HepG2 (cell line): Measurements from ENCODE around the gene HLF. TPM values are rescaled to one million over a fixed set of nuclear protein-coding genes. Genes with fewer than 3 reads are reported as not detected.

ENCODE experiments used
- BORCS8-MEF2B ChIP-seq: sonication (generic); formaldehyde crosslinking; IDR thresholded peaks from 2 replicates; pipeline ENCODE4 v1.8.0; 2022; ENCODE audit warnings: mild to moderate bottlenecking, missing genetic modification reagents
- CREB1 ChIP-seq, 2 experiments: fragments of 450-650 bp in 1 of 2; IDR thresholded peaks; 2 replicates each; pipeline ENCODE4 v1.6.1; 2016 to 2017; ENCODE audit warnings: control low read depth in 1 of 2, mild to moderate bottlenecking in 1 of 2, missing compliant biosample characterization in 1 of 2, missing genetic modification characterization in 1 of 2
- FOXA3 ChIP-seq: IDR thresholded peaks from 2 replicates; pipeline ENCODE4 v1.6.1; 2016; ENCODE audit warnings: missing genetic modification reagents, missing compliant biosample characterization
- HNRNPK ChIP-seq: fragments of 200-400 bp; formaldehyde crosslinking; IDR thresholded peaks from 2 replicates; pipeline ENCODE4 v1.6.1; 2018; ENCODE audit warnings: low read length, low read depth, moderate library complexity, mild to moderate bottlenecking; ENCODE audit not compliant: poor library complexity, severe bottlenecking
- IKZF4 ChIP-seq: sonication (generic); formaldehyde crosslinking; IDR thresholded peaks from 2 replicates; pipeline ENCODE4 v1.5.1; 2020; ENCODE audit warnings: borderline replicate concordance, mild to moderate bottlenecking, low read depth, missing genetic modification reagents; ENCODE audit errors: not compliant biosample characterization
- KDM4B ChIP-seq: sonication (generic); formaldehyde crosslinking; IDR thresholded peaks from 2 replicates; pipeline ENCODE4 v1.4.0; 2020; ENCODE audit warnings: missing genetic modification reagents
- KLF12 ChIP-seq: sonication (generic); formaldehyde crosslinking; IDR thresholded peaks from 2 replicates; pipeline ENCODE4 v1.4.0; 2020; ENCODE audit warnings: missing genetic modification reagents, borderline replicate concordance
- KLF6 ChIP-seq: IDR thresholded peaks from 2 replicates; pipeline ENCODE4 v1.8.0; 2016; ENCODE audit warnings: missing biosample characterization, missing genetic modification reagents
- MBD4 ChIP-seq: IDR thresholded peaks from 2 replicates; pipeline ENCODE4 v1.6.1; 2012; ENCODE audit warnings: low read length, inconsistent platforms, borderline replicate concordance
- MEIS1 ChIP-seq: sonication (generic); formaldehyde crosslinking; IDR thresholded peaks from 2 replicates; pipeline ENCODE4 v1.9.0; 2021; ENCODE audit warnings: mild to moderate bottlenecking, missing genetic modification reagents, moderate library complexity, borderline replicate concordance
- NFKBIZ ChIP-seq: IDR thresholded peaks from 2 replicates; pipeline ENCODE4 v1.6.1; 2018; ENCODE audit warnings: missing genetic modification reagents, missing compliant biosample characterization
- NR1H2 ChIP-seq: sonication (generic); formaldehyde crosslinking; IDR thresholded peaks from 2 replicates; pipeline ENCODE4 v1.8.1; 2022; ENCODE audit warnings: low read depth, missing genetic modification reagents, borderline replicate concordance
- PAX8 ChIP-seq: sonication (generic); formaldehyde crosslinking; IDR thresholded peaks from 2 replicates; pipeline ENCODE4 v1.8.0; 2022; ENCODE audit warnings: mild to moderate bottlenecking, missing genetic modification reagents, borderline replicate concordance
- SALL2 ChIP-seq: sonication (generic); formaldehyde crosslinking; IDR thresholded peaks from 2 replicates; pipeline ENCODE4 v1.8.1; 2023; ENCODE audit warnings: mild to moderate bottlenecking, missing genetic modification reagents, inconsistent platforms
- THAP11 ChIP-seq: IDR thresholded peaks from 2 replicates; pipeline ENCODE4 v1.6.1; 2016; ENCODE audit warnings: missing biosample characterization, missing genetic modification reagents
- U2AF2 ChIP-seq: fragments of 200-400 bp; formaldehyde crosslinking; IDR thresholded peaks from 2 replicates; pipeline ENCODE4 v1.6.1; 2017; ENCODE audit warnings: low read depth, mild to moderate bottlenecking, low read length
- ZFP90 ChIP-seq: sonication (generic); formaldehyde crosslinking; IDR thresholded peaks from 2 replicates; pipeline ENCODE4 v1.8.0; 2022; ENCODE audit warnings: missing genetic modification reagents, mild to moderate bottlenecking, inconsistent platforms, borderline replicate concordance
- ZNF136 ChIP-seq: sonication (generic); formaldehyde crosslinking; IDR thresholded peaks from 2 replicates; pipeline ENCODE4 v1.8.1; 2022; ENCODE audit warnings: low read depth, mild to moderate bottlenecking, moderate library complexity, missing genetic modification reagents
- ZNF138 ChIP-seq: sonication (generic); formaldehyde crosslinking; IDR thresholded peaks from 2 replicates; pipeline ENCODE4 v1.5.0; 2020; ENCODE audit warnings: mild to moderate bottlenecking, low read depth, missing genetic modification reagents
- ZNF446 ChIP-seq: sonication (generic); formaldehyde crosslinking; IDR thresholded peaks from 2 replicates; pipeline ENCODE4 v1.5.0; 2020; ENCODE audit warnings: mild to moderate bottlenecking, missing genetic modification reagents
- ZNF737 ChIP-seq: sonication (generic); formaldehyde crosslinking; IDR thresholded peaks from 2 replicates; pipeline ENCODE4 v1.5.0; 2020; ENCODE audit warnings: missing genetic modification reagents, mild to moderate bottlenecking, borderline replicate concordance
- ZNF816 ChIP-seq: sonication (generic); formaldehyde crosslinking; IDR thresholded peaks from 2 replicates; pipeline ENCODE4 v1.8.0; 2022; ENCODE audit warnings: missing genetic modification reagents, mild to moderate bottlenecking, borderline replicate concordance
- polyA plus RNA-seq, 8 experiments: library from polyadenylated mRNA; depleted of rRNA in 3 of 8; stranded (reverse) in 7 of 8; unstranded in 1 of 8; fragments of >200 nt; fragmentation: Illumina TruSeq in 4 of 8; extraction: Trizol in 4 of 8; gene quantifications; 2 replicates each; pipeline versions ENCODE4 v1.2.1 to v1.2.3, GENCODE V29; 2011 to 2016; ENCODE audit warnings: low read depth in 4 of 8, missing spikeins in 1 of 8, mixed read lengths in 1 of 8; ENCODE audit not compliant: insufficient read depth in 1 of 8
- total RNA-seq, 5 experiments: library from RNA; depleted of rRNA; stranded (reverse); fragments of >200 nt; fragmentation: Illumina TruSeq; extraction: Trizol; gene quantifications; 2 replicates each; pipeline ENCODE4 v1.2.3, GENCODE V29; 2016; ENCODE audit warnings: low read depth in 1 of 5
- TF ChIP-seq, protein P1 (sequence below): sonication (generic); formaldehyde crosslinking; IDR thresholded peaks from 2 replicates; pipeline ENCODE4 v1.5.1; 2020; ENCODE audit warnings: mild to moderate bottlenecking, moderate library complexity, missing genetic modification reagents
- TF ChIP-seq, protein P2 (sequence below): sonication (generic); formaldehyde crosslinking; IDR thresholded peaks from 2 replicates; pipeline ENCODE4 v1.5.0; 2020; ENCODE audit warnings: mild to moderate bottlenecking, missing genetic modification reagents
- TF ChIP-seq, protein P3 (sequence below): sonication (generic); formaldehyde crosslinking; IDR thresholded peaks from 2 replicates; pipeline ENCODE4 v1.4.0; 2020; ENCODE audit warnings: mild to moderate bottlenecking, missing genetic modification reagents

The HLF gene
- total and polyA plus RNA-seq, 2 of the 13 experiments (the other 11 are each of a cell fraction or from before 2014, with no cell fraction given) = 202 to 346 TPM

DNA sequence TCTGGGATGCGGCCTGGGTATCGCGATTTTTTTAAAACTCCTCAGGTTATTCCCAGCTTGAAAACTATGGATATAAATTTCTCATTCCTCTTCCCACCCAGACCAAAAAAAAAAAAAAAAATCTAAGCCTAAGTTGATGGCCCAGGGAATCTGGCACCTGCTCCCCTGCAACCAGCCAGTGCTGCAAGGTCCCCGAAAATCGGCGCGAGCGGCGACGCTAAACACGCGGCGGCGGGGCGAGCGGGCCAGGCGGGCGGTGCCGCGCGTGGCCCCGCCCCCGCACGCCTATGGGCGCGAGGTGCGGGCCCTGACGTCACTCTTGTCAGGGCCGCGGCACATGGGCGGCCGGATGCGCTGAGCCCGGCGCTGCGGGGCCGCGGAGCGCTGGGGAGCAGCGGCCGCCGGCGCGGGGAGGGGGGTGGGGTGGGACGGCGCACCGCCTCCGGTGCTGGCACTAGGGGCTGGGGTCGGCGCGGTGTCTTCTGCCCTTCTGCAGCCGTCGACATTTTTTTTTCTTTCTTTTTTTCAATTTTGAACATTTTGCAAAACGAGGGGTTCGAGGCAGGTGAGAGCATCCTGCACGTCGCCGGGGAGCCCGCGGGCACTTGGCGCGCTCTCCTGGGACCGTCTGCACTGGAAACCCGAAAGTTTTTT lies at the start of gene HLF (continued):
- TF ChIP-seq, protein P1, sequence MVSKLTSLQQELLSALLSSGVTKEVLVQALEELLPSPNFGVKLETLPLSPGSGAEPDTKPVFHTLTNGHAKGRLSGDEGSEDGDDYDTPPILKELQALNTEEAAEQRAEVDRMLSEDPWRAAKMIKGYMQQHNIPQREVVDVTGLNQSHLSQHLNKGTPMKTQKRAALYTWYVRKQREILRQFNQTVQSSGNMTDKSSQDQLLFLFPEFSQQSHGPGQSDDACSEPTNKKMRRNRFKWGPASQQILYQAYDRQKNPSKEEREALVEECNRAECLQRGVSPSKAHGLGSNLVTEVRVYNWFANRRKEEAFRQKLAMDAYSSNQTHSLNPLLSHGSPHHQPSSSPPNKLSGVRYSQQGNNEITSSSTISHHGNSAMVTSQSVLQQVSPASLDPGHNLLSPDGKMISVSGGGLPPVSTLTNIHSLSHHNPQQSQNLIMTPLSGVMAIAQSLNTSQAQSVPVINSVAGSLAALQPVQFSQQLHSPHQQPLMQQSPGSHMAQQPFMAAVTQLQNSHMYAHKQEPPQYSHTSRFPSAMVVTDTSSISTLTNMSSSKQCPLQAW (CRISPR knock-in tag) = no peak
- TF ChIP-seq ZNF138 (CRISPR knock-in tag) (peak; percentile 79; the same call in 1 of the 2 replicates), U2AF2 (no peak), KLF12 (CRISPR knock-in tag) (0 out of 2 replicates have a peak, but pooled peaks have one; percentile 70), SALL2 (CRISPR knock-in tag) (peak; percentile 81), KLF6 (CRISPR knock-in tag) (peak; percentile 71; the same call in 1 of the 2 replicates), IKZF4 (CRISPR knock-in tag) (peak; percentile 71), KDM4B (no peak), HNRNPK (peak; percentile 28), ZFP90 (CRISPR knock-in tag) (no peak; the same call in 1 of the 2 replicates), MEIS1 (peak; percentile 2; the same call in 1 of the 2 replicates), CREB1 (IDR thresholded peaks at IDR 0.05) (peak; percentile 96; the same call in 1 of the 2 replicates), CREB1 (CRISPR knock-in tag; IDR thresholded peaks at IDR 0.05) (no peak), BORCS8-MEF2B (CRISPR knock-in tag) (peak; percentile 29; the same call in 1 of the 2 replicates), ZNF136 (CRISPR knock-in tag) (no peak), PAX8 (CRISPR knock-in tag) (no peak), ZNF446 (CRISPR knock-in tag) (peak; percentile 65; the same call in 1 of the 2 replicates), MBD4 (no peak), FOXA3 (peak; percentile 49), NFKBIZ (CRISPR knock-in tag) (no peak), ZNF816 (CRISPR knock-in tag) (no peak), NR1H2 (CRISPR knock-in tag) (no peak), ZNF737 (no peak), THAP11 (CRISPR knock-in tag) (peak; percentile 33; the same call in 1 of the 2 replicates)
- TF ChIP-seq, protein P2, sequence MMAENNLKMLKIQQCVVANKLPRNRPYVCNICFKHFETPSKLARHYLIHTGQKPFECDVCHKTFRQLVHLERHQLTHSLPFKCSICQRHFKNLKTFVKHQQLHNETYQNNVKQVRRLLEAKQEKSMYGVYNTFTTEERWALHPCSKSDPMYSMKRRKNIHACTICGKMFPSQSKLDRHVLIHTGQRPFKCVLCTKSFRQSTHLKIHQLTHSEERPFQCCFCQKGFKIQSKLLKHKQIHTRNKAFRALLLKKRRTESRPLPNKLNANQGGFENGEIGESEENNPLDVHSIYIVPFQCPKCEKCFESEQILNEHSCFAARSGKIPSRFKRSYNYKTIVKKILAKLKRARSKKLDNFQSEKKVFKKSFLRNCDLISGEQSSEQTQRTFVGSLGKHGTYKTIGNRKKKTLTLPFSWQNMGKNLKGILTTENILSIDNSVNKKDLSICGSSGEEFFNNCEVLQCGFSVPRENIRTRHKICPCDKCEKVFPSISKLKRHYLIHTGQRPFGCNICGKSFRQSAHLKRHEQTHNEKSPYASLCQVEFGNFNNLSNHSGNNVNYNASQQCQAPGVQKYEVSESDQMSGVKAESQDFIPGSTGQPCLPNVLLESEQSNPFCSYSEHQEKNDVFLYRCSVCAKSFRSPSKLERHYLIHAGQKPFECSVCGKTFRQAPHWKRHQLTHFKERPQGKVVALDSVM (CRISPR knock-in tag) = 0 out of 2 replicates have a peak, but pooled peaks have one; percentile 30
- TF ChIP-seq, protein P3, sequence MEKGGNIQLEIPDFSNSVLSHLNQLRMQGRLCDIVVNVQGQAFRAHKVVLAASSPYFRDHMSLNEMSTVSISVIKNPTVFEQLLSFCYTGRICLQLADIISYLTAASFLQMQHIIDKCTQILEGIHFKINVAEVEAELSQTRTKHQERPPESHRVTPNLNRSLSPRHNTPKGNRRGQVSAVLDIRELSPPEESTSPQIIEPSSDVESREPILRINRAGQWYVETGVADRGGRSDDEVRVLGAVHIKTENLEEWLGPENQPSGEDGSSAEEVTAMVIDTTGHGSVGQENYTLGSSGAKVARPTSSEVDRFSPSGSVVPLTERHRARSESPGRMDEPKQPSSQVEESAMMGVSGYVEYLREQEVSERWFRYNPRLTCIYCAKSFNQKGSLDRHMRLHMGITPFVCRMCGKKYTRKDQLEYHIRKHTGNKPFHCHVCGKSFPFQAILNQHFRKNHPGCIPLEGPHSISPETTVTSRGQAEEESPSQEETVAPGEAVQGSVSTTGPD = no peak
